DMS153 treated with DMSO at 0.1 percent for 48 hours (cell line): Measurements from ENCODE around the gene RGS1.

Experiments used
- DNase-seq: peaks from one replicate; lab custom pipeline; 2025; ENCODE audit not compliant: unreplicated experiment; lab: John Stamatoyannopoulos, UW

The RGS1 gene

GRCh38 chr1:192610112-192610889 is 34.7 kb downstream of the RGS1 start:
- DNase-seq = peak; percentile 18

GRCh38 chr1:192615055-192615454 is 39.5 kb downstream of the RGS1 start:
- no peak for DNase-seq

GRCh38 chr1:192620071-192620635 is 44.6 kb downstream of the RGS1 start:
- DNase-seq = no peak

GRCh38 chr1:192626366-192627179 is 51.0 kb downstream of the RGS1 start:
- no peak for DNase-seq

GRCh38 chr1:192627901-192628300 is 52.3 kb downstream of the RGS1 start:
- no peak for DNase-seq

GRCh38 chr1:192628396-192629057 is 53.0 kb downstream of the RGS1 start:
- no peak for DNase-seq

GRCh38 chr1:192629612-192630011 is 54.0 kb downstream of the RGS1 start:
- DNase-seq = no peak
